Muscle layer of duodenum (tissue), 2 donors: ENCODE measurements around the gene IRF6.
A peak's percentile ranks its signal among the peaks of the same experiment; 100 is the strongest.

Source experiments
- H3K27ac ChIP-seq: one replicate; pipeline ENCODE4 v1.7.0; 2013; ENCODE audit warnings: mild to moderate bottlenecking, low read length
- H3K27me3 ChIP-seq: one replicate; pipeline ENCODE4 v1.7.0; 2013; ENCODE audit warnings: low read depth, mild to moderate bottlenecking, control low read depth, low read length
- H3K36me3 ChIP-seq, 2 donors: one replicate each; pipeline ENCODE4 v1.7.0; 2013; ENCODE audit warnings: low read length in 2 of 2, control low read depth in 1 of 2, mild to moderate bottlenecking in 1 of 2; ENCODE audit not compliant: insufficient read depth in 2 of 2, control insufficient read depth in 1 of 2
- H3K4me1 ChIP-seq, 2 donors: one replicate each; pipeline ENCODE4 v1.7.0; 2013; ENCODE audit warnings: low read length in 2 of 2, mild to moderate bottlenecking in 2 of 2, control low read depth in 1 of 2, moderate library complexity in 1 of 2; ENCODE audit not compliant: insufficient read depth in 2 of 2, control insufficient read depth in 1 of 2
- H3K4me3 ChIP-seq, 2 donors: one replicate each; pipeline ENCODE4 v1.7.0; 2013; ENCODE audit warnings: low read length in 2 of 2, low read depth in 1 of 2, mild to moderate bottlenecking in 1 of 2
- H3K9me3 ChIP-seq, 2 donors: one replicate each; pipeline ENCODE4 v1.7.0; 2013; ENCODE audit warnings: low read length in 2 of 2, control low read depth in 1 of 2, mild to moderate bottlenecking in 1 of 2; ENCODE audit not compliant: control insufficient read depth in 1 of 2
- donor health status: healthy.

Gene IRF6

DNA sequence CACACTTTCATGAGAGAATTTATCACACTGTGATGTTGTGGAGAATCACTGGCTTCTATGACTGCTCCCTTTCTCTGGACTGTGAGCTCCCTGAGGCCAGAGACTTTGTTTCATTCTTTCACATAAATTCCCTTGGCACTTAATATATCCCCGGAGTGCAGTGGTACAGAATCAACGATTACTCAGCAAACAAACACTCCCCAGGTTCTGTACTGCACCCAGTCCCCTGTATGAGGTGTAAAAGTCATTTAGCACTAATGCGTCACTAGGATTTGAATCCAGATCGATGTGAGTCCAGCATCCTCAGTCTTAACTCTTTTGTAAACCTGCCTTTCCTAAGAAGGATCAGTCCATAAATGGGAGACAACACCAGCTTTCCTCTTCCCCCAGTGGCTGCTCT, 15.0 kb upstream of the IRF6 start:
- no peak overlapping the region for H3K4me3 ChIP-seq
- no peaks in the 10 kb centered on the region for H3K9me3 ChIP-seq
- H3K4me1 ChIP-seq = no peaks in the 10 kb centered on the region
- no peaks in the 10 kb centered on the region for H3K36me3 ChIP-seq
- H3K27me3 ChIP-seq = no peaks in the 10 kb centered on the region
- H3K27ac ChIP-seq = no peak overlapping the region

DNA sequence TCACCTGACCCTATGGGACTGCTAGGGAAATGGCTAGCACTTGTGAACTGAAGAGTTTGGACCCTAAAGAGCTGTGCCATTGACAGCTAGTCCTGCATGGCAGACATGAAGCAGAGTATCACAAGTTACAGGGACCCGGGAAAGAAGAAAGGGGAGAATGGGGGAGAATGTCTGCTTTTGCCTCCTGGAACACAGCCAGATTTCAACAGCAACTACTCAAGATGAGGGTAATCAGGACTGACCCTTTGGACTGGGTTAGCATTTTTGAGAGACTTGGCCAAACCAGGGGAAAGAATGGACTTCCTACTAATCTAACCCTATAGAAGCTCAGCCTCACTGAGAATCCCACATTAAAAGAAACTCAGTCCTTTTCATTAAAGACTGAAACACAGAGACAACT, 13.1 kb upstream of the IRF6 start:
- Histone ChIP-seq H3K4me1 (no peaks in the 10 kb centered on the region), H3K27ac (no peak overlapping the region), H3K4me3 (no peak overlapping the region), H3K27me3 (no peaks in the 10 kb centered on the region), H3K36me3 (no peaks in the 10 kb centered on the region), H3K9me3 (no peaks in the 10 kb centered on the region)

DNA sequence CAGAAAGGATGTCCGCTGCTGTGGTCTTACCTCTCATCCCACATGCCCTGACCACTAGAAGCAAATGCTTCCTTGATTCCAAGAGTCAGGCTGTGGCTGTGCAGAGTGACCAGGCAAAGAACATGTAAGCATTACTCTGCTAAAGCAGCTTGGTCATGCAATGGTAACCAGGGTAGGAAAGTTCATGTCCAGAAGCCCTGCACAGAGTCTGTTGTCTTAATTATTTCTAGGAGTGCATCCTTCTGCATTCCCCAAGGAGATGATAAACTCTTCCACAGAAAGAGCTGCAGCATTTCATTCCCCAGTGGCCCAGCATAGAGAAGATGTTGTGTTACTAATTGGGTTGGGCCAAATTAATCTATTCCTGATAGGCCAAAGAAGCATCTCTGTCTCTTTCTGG, 11.7 kb upstream of the IRF6 start:
- Histone ChIP-seq H3K4me3 (no peak overlapping the region), H3K4me1 (no peaks in the 10 kb centered on the region), H3K27ac (no peak overlapping the region), H3K27me3 (no peaks in the 10 kb centered on the region), H3K9me3 (no peaks in the 10 kb centered on the region), H3K36me3 (no peaks in the 10 kb centered on the region)

- no peak overlapping the region for H3K27ac ChIP-seq
- no peaks in the 10 kb centered on the region for H3K4me1 ChIP-seq
These were observed 11.0 kb upstream of the IRF6 start for GRCh38 chr1:209816923-209817322.

GRCh38 chr1:209815931-209816341, 10.0 kb upstream of the IRF6 start:
- H3K4me1 ChIP-seq = no peaks in the 10 kb centered on the region
- H3K9me3 ChIP-seq = no peaks in the 10 kb centered on the region
- no peaks in the 10 kb centered on the region for H3K36me3 ChIP-seq
- H3K4me3 ChIP-seq = no peak overlapping the region
- H3K27ac ChIP-seq = no peak overlapping the region
- H3K27me3 ChIP-seq = no peaks in the 10 kb centered on the region

More at GRCh38 chr1:209816923-209817322, 11.0 kb upstream of the IRF6 start:
- Histone ChIP-seq H3K9me3 (no peaks in the 10 kb centered on the region), H3K27me3 (no peaks in the 10 kb centered on the region), H3K4me3 (no peak overlapping the region), H3K36me3 (no peaks in the 10 kb centered on the region)

- Histone ChIP-seq H3K36me3 (no peaks in the 10 kb centered on the region), H3K4me1 (no peaks in the 10 kb centered on the region), H3K4me3 (no peak overlapping the region), H3K9me3 (no peaks in the 10 kb centered on the region), H3K27ac (no peak overlapping the region), H3K27me3 (no peaks in the 10 kb centered on the region)
These were observed 9.5 kb upstream of the IRF6 start for GRCh38 chr1:209815490-209815889.

DNA sequence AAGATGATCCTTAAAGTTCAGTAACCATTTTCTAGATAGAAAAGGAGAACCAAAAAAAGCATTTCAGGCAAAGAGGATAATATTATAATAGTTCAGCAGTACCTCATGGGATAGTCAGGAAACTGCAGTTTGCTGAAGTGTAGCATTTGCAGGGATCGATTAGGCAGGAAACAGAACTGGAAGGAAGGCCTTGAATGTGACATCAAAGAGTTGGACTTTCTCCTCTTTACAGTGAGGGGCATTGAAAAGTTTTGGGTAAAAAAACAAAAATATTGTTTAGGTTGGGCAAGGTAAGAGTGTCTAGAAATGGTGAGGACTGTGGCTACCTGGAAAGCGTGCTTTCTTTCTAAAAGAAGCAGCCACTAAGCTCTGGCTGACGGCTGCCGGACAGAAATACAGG, 8.0 kb upstream of the IRF6 start:
- H3K4me3 ChIP-seq = no peak overlapping the region
- H3K9me3 ChIP-seq = no peaks in the 10 kb centered on the region

GRCh38 chr1:209810783-209811182, 4.8 kb upstream of the IRF6 start:
- no peaks in the 10 kb centered on the region for H3K9me3 ChIP-seq
- peaks cover 0 to 6% of the 10 kb centered on the region in 2 donors for H3K4me1 ChIP-seq
- H3K36me3 ChIP-seq = no peaks in the 10 kb centered on the region
- no peak overlapping the region for H3K4me3 ChIP-seq
- no peak overlapping the region for H3K27ac ChIP-seq
- H3K27me3 ChIP-seq = no peaks in the 10 kb centered on the region

More for the DNA sequence above, 8.0 kb upstream of the IRF6 start:
- Histone ChIP-seq H3K4me1 (no peaks in the 10 kb centered on the region), H3K27ac (no peak overlapping the region), H3K27me3 (no peaks in the 10 kb centered on the region), H3K36me3 (no peaks in the 10 kb centered on the region)

DNA sequence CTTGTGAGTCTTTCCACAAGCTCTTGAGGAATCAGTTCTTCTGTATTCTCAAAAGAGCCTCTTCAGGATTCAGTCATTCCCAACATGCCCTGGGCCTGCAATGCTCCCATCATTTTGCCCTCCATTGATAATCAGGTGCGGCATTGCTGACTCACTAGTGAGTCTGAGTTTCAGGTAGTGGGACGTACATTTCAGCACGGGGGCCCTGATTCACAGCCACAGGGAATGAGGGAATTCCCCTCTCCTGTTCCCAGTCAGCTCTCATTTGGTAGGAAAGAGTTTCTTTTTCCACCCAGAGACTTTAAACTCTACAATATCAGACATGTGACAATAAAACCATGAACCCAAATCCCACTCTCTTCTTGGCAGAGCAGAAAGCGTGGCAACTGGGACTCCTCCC, 3.7 kb upstream of the IRF6 start:
- no peaks in the 10 kb centered on the region for H3K9me3 ChIP-seq
- H3K36me3 ChIP-seq = no peaks in the 10 kb centered on the region
- peaks cover 0 to 6% of the 10 kb centered on the region in 2 donors for H3K4me1 ChIP-seq
- no peaks in the 10 kb centered on the region for H3K27me3 ChIP-seq
- no peak overlapping the region for H3K27ac ChIP-seq
- H3K4me3 ChIP-seq = no peak overlapping the region

DNA sequence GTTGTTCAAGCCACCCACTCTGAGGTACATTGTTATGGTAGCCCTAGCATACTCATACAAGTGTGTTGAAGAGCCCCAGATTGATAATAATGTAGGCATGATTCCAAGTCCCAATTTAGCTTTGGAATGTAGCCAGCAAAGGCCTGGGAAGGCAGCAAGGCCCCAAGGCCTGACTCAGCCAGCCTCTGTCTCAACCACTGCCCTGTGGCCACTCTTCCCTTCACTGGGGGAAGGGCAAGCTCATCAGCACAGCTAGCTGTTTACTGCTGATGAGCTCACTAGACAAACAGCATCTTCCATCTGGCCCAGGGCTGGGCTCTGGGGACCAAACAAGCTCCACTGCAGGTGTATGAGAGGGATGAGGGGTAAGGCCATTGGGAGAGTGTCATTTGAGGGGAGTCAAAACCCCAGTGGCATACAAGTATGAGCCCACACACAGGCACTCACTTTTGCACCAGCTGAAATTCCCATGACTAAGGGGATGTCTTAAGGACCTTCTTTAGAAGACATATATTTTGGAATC, 2.2 kb upstream of the IRF6 start:
- Histone ChIP-seq H3K4me3 (no peak overlapping the region), H3K27ac (no peak overlapping the region), H3K4me1 (peaks cover 0 to 6% of the 10 kb centered on the region in 2 donors)

DNA sequence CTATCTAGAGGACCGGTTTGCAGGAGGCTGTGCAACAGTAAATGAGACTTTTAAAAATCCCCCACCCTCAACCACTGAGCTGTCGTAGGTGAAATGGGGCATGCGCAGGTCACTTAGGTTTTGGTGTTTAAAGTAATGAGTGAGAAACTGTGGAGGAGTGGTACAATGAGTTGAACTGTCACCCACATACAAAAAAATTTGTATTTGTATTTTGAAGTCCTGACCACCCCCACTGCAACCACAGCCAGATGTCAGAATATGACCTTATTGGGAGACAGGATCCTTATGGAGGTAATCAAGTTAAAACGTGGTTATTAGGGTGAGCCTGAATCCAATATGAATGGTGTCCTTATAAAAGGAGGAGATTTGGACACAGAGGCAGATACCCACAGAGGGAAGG, 1.6 kb upstream of the IRF6 start:
- no peaks in the 10 kb centered on the region for H3K36me3 ChIP-seq
- H3K9me3 ChIP-seq = no peaks in the 10 kb centered on the region
- no peak overlapping the region for H3K4me3 ChIP-seq
- H3K27ac ChIP-seq = no peak overlapping the region
- H3K27me3 ChIP-seq = no peaks in the 10 kb centered on the region
- peaks cover 0 to 6% of the 10 kb centered on the region in 2 donors for H3K4me1 ChIP-seq

More for the DNA sequence above, 2.2 kb upstream of the IRF6 start:
- Histone ChIP-seq H3K27me3 (no peaks in the 10 kb centered on the region), H3K9me3 (no peaks in the 10 kb centered on the region), H3K36me3 (no peaks in the 10 kb centered on the region)

GRCh38 chr1:209805341-209805781, 581 bp downstream of the IRF6 start:
- H3K36me3 ChIP-seq = no peaks in the 10 kb centered on the region
- H3K9me3 ChIP-seq = no peaks in the 10 kb centered on the region
- no peaks in the 10 kb centered on the region for H3K27me3 ChIP-seq
- peak overlapping the region; percentile 45 to 61 for H3K4me3 ChIP-seq
- peak overlapping the region; percentile 91 for H3K27ac ChIP-seq
- peaks cover 0 to 10% of the 10 kb centered on the region in 2 donors for H3K4me1 ChIP-seq
